Activated CD4-positive, alpha-beta T cell treated with anti-CD3 and anti-CD28 coated beads for 1 hour (primary cell): ENCODE results near the gene POLR2L.

Experiments
- DNase-seq: peaks from one replicate; pipeline ENCODE4 v3.0.0-alpha.2; 2020

Gene POLR2L

GRCh38 chr11:824942-825341, 17.4 kb downstream of the POLR2L start:
- DNase-seq: no peak

- no peak for DNase-seq
Measured at GRCh38 chr11:824292-824880, 17.9 kb downstream of the POLR2L start.

- no peak for DNase-seq
Measured at GRCh38 chr11:823441-824291, 18.7 kb downstream of the POLR2L start.

- no peak for DNase-seq
Measured at GRCh38 chr11:821512-822371, 20.6 kb downstream of the POLR2L start.

GRCh38 chr11:820655-821511, 21.4 kb downstream of the POLR2L start:
- no peak for DNase-seq

GRCh38 chr11:819943-820649, 22.2 kb downstream of the POLR2L start:
- DNase-seq: peak; percentile 88

- DNase-seq: peak; percentile 86
Measured at GRCh38 chr11:819129-819931, 23.0 kb downstream of the POLR2L start.

GRCh38 chr11:818396-819128, 23.8 kb downstream of the POLR2L start, which contains the start of gene PNPLA2:
Gene PNPLA2, plus strand, starts transcription at chr11:818914. Its CDS starts 805 bp downstream, at chr11:819719.
- no peak for DNase-seq

- no peak for DNase-seq
Measured at GRCh38 chr11:816433-816779, 25.9 kb downstream of the POLR2L start.

GRCh38 chr11:815675-816432, 26.5 kb downstream of the POLR2L start:
- no peak for DNase-seq

GRCh38 chr11:813456-814096, 28.8 kb downstream of the POLR2L start:
- DNase-seq: no peak

- no peak for DNase-seq
Measured at GRCh38 chr11:813072-813455, 29.3 kb downstream of the POLR2L start.

GRCh38 chr11:812390-812789, 29.9 kb downstream of the POLR2L start:
- no peak for DNase-seq

GRCh38 chr11:811446-812245, 30.7 kb downstream of the POLR2L start:
- DNase-seq: no peak

- no peak for DNase-seq
Measured at GRCh38 chr11:810040-810567, 32.2 kb downstream of the POLR2L start.

GRCh38 chr11:809287-810039, 32.9 kb downstream of the POLR2L start, which contains the start of gene RPLP2:
Gene RPLP2, plus strand, starts transcription at chr11:809967. Its CDS starts 268 bp downstream, at chr11:810235.
- peak; percentile 98 for DNase-seq
